Activated CD4-positive, alpha-beta T cell treated with anti-CD3 and anti-CD28 coated beads, Interleukin-2, amount 10 ng/mL, durations not matched to agents 7 days and 5 days (primary cell): ENCODE results near the gene CWH43. TPM values are rescaled to one million over a fixed set of nuclear protein-coding genes. Genes with fewer than 3 reads are reported as not detected.
A peak's percentile ranks its signal among the peaks of the same experiment; 100 is the strongest.
"Not testable (repeated sequence)": the region's sequence is repeated elsewhere in the genome, so short reads cannot be mapped to it uniquely, and the experiment has no call there.

Experiments used
- CTCF ChIA-PET: fragments of 350-600 bp; sonication (Branson Sonifier 250); formaldehyde crosslinking; loops from one replicate; lab custom pipeline; 2021; ENCODE audit warnings: antibody characterized with exemption; lab: Charles Lee
- POLR2A ChIA-PET: fragments of 350-600 bp; sonication (Branson Sonifier 250); formaldehyde crosslinking; loops from one replicate; lab custom pipeline; 2021; ENCODE audit warnings: antibody characterized with exemption; lab: Charles Lee
- DNase-seq: peaks from one replicate; pipeline ENCODE4 v3.0.0-alpha.2; 2020
- H3K27ac Mint-ChIP-seq: one replicate; pipeline ENCODE4 v1.8.0; 2021; ENCODE audit warnings: mild to moderate bottlenecking, moderate library complexity, mixed read lengths
- H3K27me3 Mint-ChIP-seq: one replicate; pipeline ENCODE4 v1.8.0; 2021; ENCODE audit warnings: mixed read lengths
- H3K36me3 Mint-ChIP-seq: one replicate; pipeline ENCODE4 v1.8.0; 2021; ENCODE audit warnings: low read depth, mixed read lengths
- H3K4me1 Mint-ChIP-seq: one replicate; pipeline ENCODE4 v1.8.0; 2021; ENCODE audit warnings: mixed read lengths
- H3K4me3 Mint-ChIP-seq: one replicate; pipeline ENCODE4 v1.8.0; 2021; ENCODE audit warnings: mild to moderate bottlenecking, moderate library complexity, mixed read lengths
- H3K9me3 Mint-ChIP-seq: one replicate; pipeline ENCODE4 v1.8.0; 2021; ENCODE audit warnings: mixed read lengths
- total RNA-seq, 2 experiments: library from RNA; stranded (reverse); gene quantifications; one replicate each; pipeline ENCODE4 v1.2.3, GENCODE V29; 2021

The CWH43 gene
- total RNA-seq, 2 experiments from 2014 or later = not detected

DNA sequence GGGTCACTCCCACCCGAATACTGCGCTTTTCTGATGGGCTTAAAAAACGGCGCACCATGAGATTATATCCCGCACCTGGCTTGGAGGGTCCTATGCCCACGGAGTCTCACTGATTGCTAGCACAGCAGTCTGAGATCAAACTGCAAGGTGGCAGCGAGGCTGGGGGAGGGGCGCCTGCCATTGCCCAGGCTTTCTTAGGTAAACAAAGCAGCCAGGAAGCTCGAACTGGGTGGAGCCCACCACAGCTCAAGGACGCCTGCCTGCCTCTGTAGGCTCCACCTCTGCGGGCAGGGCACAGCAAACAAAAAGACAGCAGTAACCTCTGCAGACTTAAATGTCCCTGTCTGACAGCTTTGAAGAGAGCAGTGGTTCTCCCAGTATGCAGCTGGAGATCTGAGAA lies 86.1 kb downstream of the CWH43 start:
- H3K27ac Mint-ChIP-seq, POLR2A ChIA-PET, H3K4me1 Mint-ChIP-seq, H3K27me3 Mint-ChIP-seq, DNase-seq, H3K36me3 Mint-ChIP-seq, H3K4me3 Mint-ChIP-seq, H3K9me3 Mint-ChIP-seq, CTCF ChIA-PET: not testable (repeated sequence)

DNA sequence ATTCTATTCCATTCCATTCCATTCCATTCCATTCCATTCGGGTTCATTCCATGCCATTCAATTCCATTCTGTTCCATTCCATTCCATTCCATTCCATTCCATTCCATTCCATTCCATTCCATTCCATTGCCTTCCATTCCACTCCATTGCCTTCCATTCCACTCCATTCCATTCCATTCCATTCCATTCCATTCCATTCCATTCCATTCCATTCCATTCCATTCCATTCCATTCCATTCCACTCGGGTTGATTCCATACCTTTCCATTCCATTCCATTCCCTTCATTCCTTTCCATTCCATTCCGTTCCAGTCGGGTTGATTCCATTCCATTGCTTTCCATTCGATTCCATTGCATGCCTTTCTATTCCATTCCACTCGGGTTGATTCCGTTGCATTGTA lies 105.8 kb downstream of the CWH43 start:
- peaks cover 30% of the 10 kb centered on the region for H3K36me3 Mint-ChIP-seq
- peaks cover 29% of the 10 kb centered on the region for H3K9me3 Mint-ChIP-seq
- H3K27ac Mint-ChIP-seq, H3K4me3 Mint-ChIP-seq, H3K27me3 Mint-ChIP-seq, DNase-seq, H3K4me1 Mint-ChIP-seq, POLR2A ChIA-PET, CTCF ChIA-PET: not testable (repeated sequence)

- H3K27me3 Mint-ChIP-seq, H3K4me1 Mint-ChIP-seq, H3K4me3 Mint-ChIP-seq, POLR2A ChIA-PET, H3K27ac Mint-ChIP-seq, CTCF ChIA-PET, DNase-seq: not testable (repeated sequence)
- Mint-ChIP-seq H3K9me3 (peaks cover 36% of the 10 kb centered on the region), H3K36me3 (peaks cover 36% of the 10 kb centered on the region)
Measured at GRCh38 chr4:49092608-49093135, 106.6 kb downstream of the CWH43 start.

GRCh38 chr4:49096215-49096614 lies 110.1 kb downstream of the CWH43 start:
- H3K27ac Mint-ChIP-seq, H3K4me3 Mint-ChIP-seq, POLR2A ChIA-PET: not testable (repeated sequence)

DNA sequence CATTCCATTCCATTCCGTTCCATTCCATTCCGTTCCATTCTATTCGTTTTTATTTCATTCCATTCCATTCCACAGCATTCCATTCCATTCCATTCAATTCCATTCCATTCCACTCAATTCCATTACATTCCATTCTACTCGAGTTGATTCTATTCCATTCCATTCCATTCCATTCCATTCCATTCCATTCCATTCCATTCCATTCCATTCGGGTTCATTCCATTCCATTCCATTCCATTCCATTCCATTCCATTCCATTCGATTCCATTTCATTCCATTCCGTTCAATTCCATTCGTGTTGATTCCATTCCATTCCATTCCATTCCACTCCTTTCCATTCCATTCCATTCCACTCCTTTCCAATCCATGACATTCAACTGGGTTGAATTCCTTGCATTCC lies 110.6 kb downstream of the CWH43 start:
- DNase-seq, H3K4me3 Mint-ChIP-seq, CTCF ChIA-PET, H3K27ac Mint-ChIP-seq, H3K27me3 Mint-ChIP-seq, POLR2A ChIA-PET, H3K4me1 Mint-ChIP-seq: not testable (repeated sequence)
- Mint-ChIP-seq H3K36me3 (peaks cover 57% of the 10 kb centered on the region), H3K9me3 (peaks cover 58% of the 10 kb centered on the region)

More at GRCh38 chr4:49096215-49096614, 110.1 kb downstream of the CWH43 start:
- H3K4me1 Mint-ChIP-seq, H3K27me3 Mint-ChIP-seq, DNase-seq, CTCF ChIA-PET: not testable (repeated sequence)
- peaks cover 59% of the 10 kb centered on the region for H3K36me3 Mint-ChIP-seq
- H3K9me3 Mint-ChIP-seq = peaks cover 60% of the 10 kb centered on the region

DNA sequence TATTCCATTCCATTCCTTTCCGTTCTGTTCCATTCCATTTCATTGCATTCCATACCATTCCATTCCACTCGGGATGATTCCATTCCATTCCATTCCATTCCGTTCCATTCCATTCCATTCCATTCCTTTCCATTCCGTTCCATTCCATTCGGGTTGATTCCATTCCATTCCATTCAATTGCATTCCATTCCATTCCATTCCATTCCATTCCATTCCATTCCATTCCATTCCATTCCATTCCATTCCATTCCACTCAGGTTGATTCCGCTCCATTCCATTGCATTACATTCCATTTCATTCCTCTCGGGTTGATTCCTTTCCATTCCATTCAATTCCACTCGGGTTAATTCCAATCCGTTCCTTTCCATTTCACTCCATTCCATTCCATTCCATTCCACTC lies 111.0 kb downstream of the CWH43 start:
- CTCF ChIA-PET, POLR2A ChIA-PET, DNase-seq, H3K4me1 Mint-ChIP-seq, H3K27ac Mint-ChIP-seq, H3K27me3 Mint-ChIP-seq, H3K4me3 Mint-ChIP-seq: not testable (repeated sequence)
- Mint-ChIP-seq H3K36me3 (peaks cover 53% of the 10 kb centered on the region), H3K9me3 (peaks cover 54% of the 10 kb centered on the region)

GRCh38 chr4:49097505-49097904 lies 111.4 kb downstream of the CWH43 start:
- Mint-ChIP-seq H3K36me3 (peaks cover 52% of the 10 kb centered on the region), H3K9me3 (peaks cover 53% of the 10 kb centered on the region)
- H3K4me3 Mint-ChIP-seq, H3K4me1 Mint-ChIP-seq, H3K27ac Mint-ChIP-seq, POLR2A ChIA-PET, H3K27me3 Mint-ChIP-seq, CTCF ChIA-PET: not testable (repeated sequence)
- DNase-seq = peak; percentile 23

DNA sequence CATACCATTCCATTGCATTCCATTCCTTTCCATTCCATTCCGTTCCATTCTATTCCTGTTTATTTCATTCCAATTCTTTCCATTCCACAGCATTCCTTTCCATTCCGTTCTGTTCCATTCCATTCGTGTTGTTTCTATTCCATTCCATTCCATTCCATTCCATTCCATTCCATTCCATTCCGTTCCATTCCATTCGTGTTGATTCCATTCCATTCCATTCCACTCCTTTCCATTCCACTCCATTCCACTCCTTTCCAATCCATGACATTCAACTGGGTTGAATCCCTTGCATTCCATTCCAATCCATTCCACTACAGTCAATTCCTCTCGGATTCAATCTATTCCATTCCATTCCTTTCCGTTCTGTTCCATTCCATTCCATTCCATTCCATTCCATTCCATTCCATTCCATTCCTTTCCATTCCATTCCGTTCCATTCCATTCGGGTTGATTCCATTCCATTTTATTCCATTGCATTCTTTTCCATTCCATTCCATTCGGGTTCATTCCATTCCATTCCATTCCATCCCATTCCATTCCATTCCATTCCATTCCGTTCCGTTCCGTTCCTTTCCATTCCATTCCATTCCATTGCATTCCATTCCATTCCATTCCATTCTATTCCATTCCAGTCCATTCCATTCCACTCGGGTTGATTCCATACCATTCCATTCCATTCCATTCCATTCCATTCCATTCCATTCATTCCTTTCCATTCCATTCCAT lies 112.1 kb downstream of the CWH43 start:
- Mint-ChIP-seq H3K9me3 (peaks cover 53% of the 10 kb centered on the region), H3K36me3 (peaks cover 54% of the 10 kb centered on the region)
- CTCF ChIA-PET, POLR2A ChIA-PET, H3K4me1 Mint-ChIP-seq, H3K27me3 Mint-ChIP-seq, H3K27ac Mint-ChIP-seq, H3K4me3 Mint-ChIP-seq, DNase-seq: not testable (repeated sequence)

GRCh38 chr4:49099831-49100444 lies 113.9 kb downstream of the CWH43 start:
- Mint-ChIP-seq H3K9me3 (peaks cover 66% of the 10 kb centered on the region), H3K36me3 (peaks cover 66% of the 10 kb centered on the region)
- DNase-seq, H3K4me3 Mint-ChIP-seq, H3K27me3 Mint-ChIP-seq, H3K27ac Mint-ChIP-seq, POLR2A ChIA-PET, CTCF ChIA-PET, H3K4me1 Mint-ChIP-seq: not testable (repeated sequence)

DNA sequence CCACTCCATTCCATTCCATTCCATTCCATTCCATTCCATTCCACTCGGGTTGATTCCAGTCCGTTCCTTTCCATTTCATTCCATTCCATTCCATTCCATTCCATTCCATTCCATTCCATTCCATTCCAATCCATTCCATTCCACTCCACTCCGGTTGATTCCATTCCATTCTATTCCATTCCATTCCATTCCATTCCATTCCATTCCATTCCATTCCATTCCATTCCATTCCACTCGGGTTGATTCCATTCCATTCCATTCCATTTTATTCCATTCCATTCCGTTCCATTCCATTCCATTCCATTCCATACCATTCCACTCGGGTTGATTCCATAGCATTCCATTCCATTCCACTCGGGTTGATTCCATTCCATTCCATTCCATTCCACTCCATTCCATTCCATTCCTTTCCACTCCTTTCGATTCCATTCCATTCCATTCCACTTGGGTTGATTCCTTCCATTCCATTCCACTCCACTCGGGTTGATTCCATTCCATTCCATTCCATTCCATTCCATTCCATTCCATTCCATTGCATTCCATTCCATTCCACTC lies 116.3 kb downstream of the CWH43 start:
- peaks cover 70% of the 10 kb centered on the region for H3K9me3 Mint-ChIP-seq
- peaks cover 70% of the 10 kb centered on the region for H3K36me3 Mint-ChIP-seq
- H3K4me3 Mint-ChIP-seq, CTCF ChIA-PET, DNase-seq, POLR2A ChIA-PET, H3K4me1 Mint-ChIP-seq, H3K27ac Mint-ChIP-seq, H3K27me3 Mint-ChIP-seq: not testable (repeated sequence)

GRCh38 chr4:49103436-49104136 lies 117.5 kb downstream of the CWH43 start:
- Mint-ChIP-seq H3K36me3 (peaks cover 71% of the 10 kb centered on the region), H3K9me3 (peaks cover 69% of the 10 kb centered on the region)
- H3K4me1 Mint-ChIP-seq, CTCF ChIA-PET, H3K27me3 Mint-ChIP-seq, POLR2A ChIA-PET, H3K4me3 Mint-ChIP-seq, H3K27ac Mint-ChIP-seq: not testable (repeated sequence)
- peak; percentile 16 for DNase-seq

- H3K27me3 Mint-ChIP-seq, CTCF ChIA-PET, DNase-seq, H3K4me1 Mint-ChIP-seq, POLR2A ChIA-PET, H3K4me3 Mint-ChIP-seq, H3K27ac Mint-ChIP-seq: not testable (repeated sequence)
- Mint-ChIP-seq H3K9me3 (peaks cover 64% of the 10 kb centered on the region), H3K36me3 (peaks cover 65% of the 10 kb centered on the region)
Measured at GRCh38 chr4:49104231-49104930, 118.3 kb downstream of the CWH43 start.
